Measurements from ENCODE around the gene PPWD1.

DNA sequence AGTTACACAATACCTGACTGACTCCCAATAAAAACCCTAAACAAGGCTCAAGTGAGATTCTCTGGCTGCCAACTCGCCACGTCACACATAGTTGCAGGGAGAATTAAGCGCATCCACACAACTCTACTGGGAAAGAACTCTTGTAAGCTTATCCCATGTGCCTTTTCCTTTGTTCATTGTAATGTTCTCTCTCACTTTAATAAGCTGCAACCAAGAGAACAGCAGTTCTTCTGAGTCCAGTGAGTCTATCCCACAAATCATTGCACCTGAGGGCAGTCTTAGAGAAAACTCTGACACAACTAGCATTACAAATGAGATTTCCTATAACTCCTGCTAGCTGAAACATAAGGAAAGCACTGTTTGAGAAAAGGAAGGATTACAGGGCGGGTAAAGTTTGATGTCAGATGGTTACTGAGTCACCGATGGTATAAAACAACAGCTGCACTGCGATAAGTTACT, 27.5 kb upstream of the PPWD1 start:
- TF ChIP-seq, protein P1, sequence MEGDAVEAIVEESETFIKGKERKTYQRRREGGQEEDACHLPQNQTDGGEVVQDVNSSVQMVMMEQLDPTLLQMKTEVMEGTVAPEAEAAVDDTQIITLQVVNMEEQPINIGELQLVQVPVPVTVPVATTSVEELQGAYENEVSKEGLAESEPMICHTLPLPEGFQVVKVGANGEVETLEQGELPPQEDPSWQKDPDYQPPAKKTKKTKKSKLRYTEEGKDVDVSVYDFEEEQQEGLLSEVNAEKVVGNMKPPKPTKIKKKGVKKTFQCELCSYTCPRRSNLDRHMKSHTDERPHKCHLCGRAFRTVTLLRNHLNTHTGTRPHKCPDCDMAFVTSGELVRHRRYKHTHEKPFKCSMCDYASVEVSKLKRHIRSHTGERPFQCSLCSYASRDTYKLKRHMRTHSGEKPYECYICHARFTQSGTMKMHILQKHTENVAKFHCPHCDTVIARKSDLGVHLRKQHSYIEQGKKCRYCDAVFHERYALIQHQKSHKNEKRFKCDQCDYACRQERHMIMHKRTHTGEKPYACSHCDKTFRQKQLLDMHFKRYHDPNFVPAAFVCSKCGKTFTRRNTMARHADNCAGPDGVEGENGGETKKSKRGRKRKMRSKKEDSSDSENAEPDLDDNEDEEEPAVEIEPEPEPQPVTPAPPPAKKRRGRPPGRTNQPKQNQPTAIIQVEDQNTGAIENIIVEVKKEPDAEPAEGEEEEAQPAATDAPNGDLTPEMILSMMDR (IDR thresholded peaks at IDR 0.05) = no peak
- no peak for TF ChIP-seq POLR2A (IDR thresholded peaks at IDR 0.05)

All from adrenal gland (tissue), 5 donors.